Smooth muscle cell (in vitro differentiated cells): ENCODE results near the gene PAXIP1. TPM values are rescaled to one million over a fixed set of nuclear protein-coding genes. Genes with fewer than 3 reads are reported as not detected.

Source experiments
- DNase-seq: peaks from one replicate; lab custom pipeline; 2025; ENCODE audit not compliant: unreplicated experiment; lab: John Stamatoyannopoulos, UW
- H2AFZ ChIP-seq: fragments of 200-600 bp; sonication (generic); 2 replicates; pipeline ENCODE4 v1.6.0; 2016; ENCODE audit warnings: antibody characterized with exemption, low read depth, mild to moderate bottlenecking
- H3F3A ChIP-seq: fragments of 200-600 bp; sonication (generic); 2 replicates; pipeline ENCODE4 v1.6.0; 2017; ENCODE audit warnings: antibody characterized with exemption, low read depth
- H3K27ac ChIP-seq: fragments of 200-600 bp; sonication (generic); 2 replicates; pipeline ENCODE4 v1.5.1; 2016; ENCODE audit warnings: low read depth, mild to moderate bottlenecking
- H3K27me3 ChIP-seq: fragments of 200-600 bp; sonication (generic); 2 replicates; pipeline ENCODE4 v1.6.1; 2016; ENCODE audit warnings: low read depth, mild to moderate bottlenecking
- H3K36me3 ChIP-seq: fragments of 200-600 bp; sonication (generic); 2 replicates; pipeline ENCODE4 v1.5.1; 2016; ENCODE audit warnings: low read depth
- H3K4me1 ChIP-seq: fragments of 200-600 bp; sonication (generic); 2 replicates; pipeline ENCODE4 v1.5.1; 2016; ENCODE audit warnings: low read depth
- H3K4me2 ChIP-seq: fragments of 200-600 bp; sonication (generic); 2 replicates; pipeline ENCODE4 v1.6.0; 2016; ENCODE audit warnings: mild to moderate bottlenecking
- H3K4me3 ChIP-seq: fragments of 200-600 bp; sonication (generic); 2 replicates; pipeline ENCODE4 v1.5.1; 2016; ENCODE audit warnings: mild to moderate bottlenecking
- H3K79me2 ChIP-seq: fragments of 200-600 bp; sonication (generic); 2 replicates; pipeline ENCODE4 v1.6.0; 2016; ENCODE audit warnings: low read depth, mild to moderate bottlenecking
- H3K9ac ChIP-seq: fragments of 200-600 bp; sonication (generic); 2 replicates; pipeline ENCODE4 v1.6.0; 2016; ENCODE audit warnings: low read depth
- H3K9me3 ChIP-seq: fragments of 200-600 bp; sonication (generic); replicated peaks from 2 replicates; pipeline ENCODE4 v1.5.1; 2016; ENCODE audit warnings: low read depth
- H4K20me1 ChIP-seq: fragments of 200-600 bp; sonication (generic); 2 replicates; pipeline ENCODE4 v1.6.0; 2016; ENCODE audit warnings: low read depth
- WGBS: methylation state at CpG from one replicate; pipeline ENCODE4 v1.1.7; 2016; ENCODE audit warnings: low lambda C conversion rate; 5-methylcytosine and 5-hydroxymethylcytosine counted together
- polyA plus RNA-seq: library from polyadenylated mRNA; unstranded; fragments of >200 nt; fragmentation: Nextera tagmentation; extraction: Ambion mirVana; gene quantifications from 2 replicates; pipeline ENCODE4 v1.2.1, GENCODE V29; 2016
- total RNA-seq: library from RNA; depleted of rRNA; stranded (reverse); fragments of >200 nt; gene quantifications from 2 replicates; pipeline ENCODE4 v1.2.3, GENCODE V29; 2014
- TF ChIP-seq, protein P1 (sequence below): fragments of 200-600 bp; sonication (generic); IDR thresholded peaks from 2 replicates; pipeline ENCODE4 v1.5.1; 2017; ENCODE audit warnings: borderline replicate concordance, mild to moderate bottlenecking, antibody characterized with exemption; ENCODE audit not compliant: insufficient read depth, poor library complexity, severe bottlenecking

PAXIP1 gene
- total and polyA plus RNA-seq, 2 experiments from 2014 or later: 1.8 to 7.1 TPM

DNA sequence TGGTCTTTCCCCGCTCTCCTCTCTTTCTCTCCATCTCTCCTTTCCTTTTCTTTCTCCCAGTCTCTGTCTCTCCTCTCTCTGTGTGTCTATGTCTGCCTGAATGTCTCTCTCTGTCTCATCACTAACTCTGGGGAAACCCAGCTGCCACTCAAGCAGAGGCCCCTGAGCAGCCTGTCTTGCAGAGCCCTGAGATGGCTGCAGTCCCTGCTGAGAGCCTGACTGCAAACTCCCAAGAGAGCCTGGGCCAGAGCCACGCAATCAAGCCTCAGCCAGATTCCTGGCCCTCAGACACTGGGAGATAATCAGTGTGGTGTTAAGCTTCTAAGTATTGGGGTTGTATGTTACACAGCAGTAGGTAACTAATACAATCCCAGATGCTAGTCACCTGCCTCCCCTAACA lies 91.5 kb downstream of the PAXIP1 start:
- TF ChIP-seq, protein P1, sequence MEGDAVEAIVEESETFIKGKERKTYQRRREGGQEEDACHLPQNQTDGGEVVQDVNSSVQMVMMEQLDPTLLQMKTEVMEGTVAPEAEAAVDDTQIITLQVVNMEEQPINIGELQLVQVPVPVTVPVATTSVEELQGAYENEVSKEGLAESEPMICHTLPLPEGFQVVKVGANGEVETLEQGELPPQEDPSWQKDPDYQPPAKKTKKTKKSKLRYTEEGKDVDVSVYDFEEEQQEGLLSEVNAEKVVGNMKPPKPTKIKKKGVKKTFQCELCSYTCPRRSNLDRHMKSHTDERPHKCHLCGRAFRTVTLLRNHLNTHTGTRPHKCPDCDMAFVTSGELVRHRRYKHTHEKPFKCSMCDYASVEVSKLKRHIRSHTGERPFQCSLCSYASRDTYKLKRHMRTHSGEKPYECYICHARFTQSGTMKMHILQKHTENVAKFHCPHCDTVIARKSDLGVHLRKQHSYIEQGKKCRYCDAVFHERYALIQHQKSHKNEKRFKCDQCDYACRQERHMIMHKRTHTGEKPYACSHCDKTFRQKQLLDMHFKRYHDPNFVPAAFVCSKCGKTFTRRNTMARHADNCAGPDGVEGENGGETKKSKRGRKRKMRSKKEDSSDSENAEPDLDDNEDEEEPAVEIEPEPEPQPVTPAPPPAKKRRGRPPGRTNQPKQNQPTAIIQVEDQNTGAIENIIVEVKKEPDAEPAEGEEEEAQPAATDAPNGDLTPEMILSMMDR: no peak
- Histone ChIP-seq H2AFZ (no peak overlapping the region), H3K4me2 (no peak overlapping the region), H3K27me3 (no peaks in the 10 kb centered on the region), H4K20me1 (no peaks in the 10 kb centered on the region), H3K9me3 (no peaks in the 10 kb centered on the region), H3K4me3 (no peak overlapping the region), H3K27ac (no peak overlapping the region), H3K9ac (no peak overlapping the region), H3F3A (no peaks in the 10 kb centered on the region), H3K36me3 (no peaks in the 10 kb centered on the region), H3K4me1 (no peaks in the 10 kb centered on the region), H3K79me2 (no peaks in the 10 kb centered on the region)
- 85% methylated on average over 2 of the region's 2 CpGs for WGBS
- DNase-seq: no peak

DNA sequence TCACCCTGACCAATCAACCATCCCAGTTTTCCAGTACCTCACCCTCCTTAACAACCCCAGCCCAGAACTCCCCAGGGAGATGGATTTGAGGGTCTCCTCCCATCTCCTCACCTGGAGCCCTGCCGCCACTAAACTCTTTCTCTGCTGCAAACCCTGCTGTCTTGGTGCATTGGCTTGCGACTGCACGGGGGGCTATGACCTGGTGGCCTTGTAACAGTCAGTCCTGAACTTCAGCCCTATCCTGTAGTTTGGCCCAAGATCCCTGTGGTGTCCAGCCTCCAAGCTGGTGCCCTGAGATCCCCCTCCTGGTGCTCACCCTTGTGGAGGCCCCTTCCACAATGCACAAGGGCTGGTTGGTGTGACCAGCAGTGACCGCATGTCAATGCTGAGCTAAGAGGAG lies 91.9 kb downstream of the PAXIP1 start:
- no peak overlapping the region for H3K9ac ChIP-seq
- H3K79me2 ChIP-seq: no peaks in the 10 kb centered on the region
- no peaks in the 10 kb centered on the region for H3K4me1 ChIP-seq
- TF ChIP-seq, protein P1: no peak
- no peaks in the 10 kb centered on the region for H3K27me3 ChIP-seq
- H3K4me3 ChIP-seq: no peak overlapping the region
- no peak for DNase-seq
- H4K20me1 ChIP-seq: no peaks in the 10 kb centered on the region
- H3F3A ChIP-seq: no peaks in the 10 kb centered on the region
- 93% methylated on average over 4 of the region's 4 CpGs for WGBS
- H3K9me3 ChIP-seq: no peaks in the 10 kb centered on the region
- no peak overlapping the region for H3K4me2 ChIP-seq
- H2AFZ ChIP-seq: no peak overlapping the region
- no peaks in the 10 kb centered on the region for H3K36me3 ChIP-seq
- no peak overlapping the region for H3K27ac ChIP-seq

DNA sequence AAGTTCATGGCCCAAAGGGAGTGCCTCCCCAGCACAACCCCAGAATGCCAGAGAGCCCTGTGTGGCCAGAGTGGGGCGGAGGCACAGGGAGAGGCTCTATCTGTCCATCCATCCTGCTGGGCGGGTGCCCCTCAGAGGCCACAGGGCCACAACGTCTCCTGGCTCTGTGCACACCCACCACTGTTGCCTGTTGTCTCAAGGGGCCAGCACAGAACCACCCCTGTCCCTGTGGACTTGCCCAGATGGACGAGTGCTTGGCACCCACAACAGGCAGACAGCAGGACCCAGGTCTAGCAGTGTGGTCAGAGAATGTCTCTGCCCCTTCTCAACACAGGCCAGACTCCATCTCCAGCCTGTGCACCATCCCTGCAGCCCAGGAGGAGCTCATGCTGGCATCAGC lies 92.8 kb downstream of the PAXIP1 start:
- no peaks in the 10 kb centered on the region for H3K9me3 ChIP-seq
- no peak for DNase-seq
- no peaks in the 10 kb centered on the region for H3K79me2 ChIP-seq
- no peaks in the 10 kb centered on the region for H3K4me1 ChIP-seq
- TF ChIP-seq, protein P1: no peak
- H3K4me3 ChIP-seq: no peak overlapping the region
- H3K9ac ChIP-seq: no peak overlapping the region
- H2AFZ ChIP-seq: no peak overlapping the region
- H3K27me3 ChIP-seq: no peaks in the 10 kb centered on the region
- WGBS: 78% methylated on average over 3 of the region's 4 CpGs
- no peak overlapping the region for H3K4me2 ChIP-seq
- no peak overlapping the region for H3K27ac ChIP-seq
- no peaks in the 10 kb centered on the region for H4K20me1 ChIP-seq
- no peaks in the 10 kb centered on the region for H3F3A ChIP-seq
- no peaks in the 10 kb centered on the region for H3K36me3 ChIP-seq

DNA sequence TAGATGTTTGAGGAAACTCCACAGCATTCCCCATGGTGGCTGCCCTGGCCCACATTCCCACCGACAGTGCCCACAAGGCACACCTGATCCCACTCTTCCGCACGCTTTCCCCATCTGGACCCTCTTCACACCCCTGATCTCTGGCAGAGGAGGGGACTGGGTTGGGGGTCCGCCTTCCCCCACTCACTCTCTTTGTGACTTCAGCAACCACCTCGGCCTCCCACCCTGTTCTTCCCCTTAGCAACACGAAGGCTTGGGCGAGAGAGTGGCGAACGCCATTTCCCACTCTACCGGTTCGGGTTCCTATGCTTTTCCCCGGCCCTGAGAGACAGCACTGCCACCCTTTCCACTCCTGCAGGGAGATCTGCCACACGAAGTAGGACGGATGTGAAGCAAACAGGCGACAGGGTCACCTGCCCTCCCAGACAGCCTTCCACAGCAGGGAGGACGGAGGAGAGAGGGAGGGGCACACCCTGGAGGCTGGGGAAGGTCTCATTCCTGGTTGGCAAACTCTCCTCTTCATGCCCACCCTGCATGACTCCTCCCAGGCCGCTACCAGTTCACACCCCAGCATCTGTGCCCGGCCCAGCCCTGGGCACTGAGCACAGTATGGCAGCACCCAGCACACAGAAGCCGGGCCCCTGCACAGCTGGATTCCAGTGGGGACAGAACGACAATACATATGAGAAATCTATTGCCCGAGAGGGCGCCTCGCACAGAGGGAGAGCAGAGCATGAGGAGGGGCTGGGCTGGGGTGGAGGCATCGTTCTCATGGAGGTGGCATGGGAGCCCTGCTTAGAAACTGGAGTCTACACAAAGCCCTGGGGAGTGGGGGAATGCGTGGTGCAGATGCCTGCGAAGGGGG lies 93.5 kb downstream of the PAXIP1 start:
- Histone ChIP-seq H3K4me3 (no peak overlapping the region), H3F3A (no peaks in the 10 kb centered on the region), H3K4me2 (no peak overlapping the region), H2AFZ (no peak overlapping the region), H3K36me3 (no peaks in the 10 kb centered on the region), H3K4me1 (no peaks in the 10 kb centered on the region), H3K9me3 (no peaks in the 10 kb centered on the region), H4K20me1 (no peaks in the 10 kb centered on the region), H3K9ac (no peak overlapping the region), H3K79me2 (no peaks in the 10 kb centered on the region), H3K27me3 (no peaks in the 10 kb centered on the region), H3K27ac (no peak overlapping the region)
- no peak for DNase-seq
- TF ChIP-seq, protein P1: no peak
- WGBS: 88% methylated on average over 26 of the region's 26 CpGs
